ENCODE results near the gene XK. TPM values are rescaled to one million over a fixed set of nuclear protein-coding genes. Genes with fewer than 3 reads are reported as not detected.
"Not testable (repeated sequence)": the region's sequence is repeated elsewhere in the genome, so short reads cannot be mapped to it uniquely, and the experiment has no call there.

The XK gene
- total RNA-seq, 1 experiment from 2014 or later, result 2.6 TPM

- ChIA-PET CTCF (no interaction called here), POLR2A (no interaction called here)
- Histone ChIP-seq H3K4me1 (no peaks in the 10 kb centered on the region), H3K4me3 (ENCODE audit: low read depth, low read length) (no peak overlapping the region), H3K36me3 (ENCODE audit: control insufficient read depth, insufficient read depth, low read length) (no peaks in the 10 kb centered on the region), H3K9me3 (no peaks in the 10 kb centered on the region), H3K27me3 (replicated peaks; ENCODE audit: control insufficient read depth, insufficient read depth, low read length) (no peaks in the 10 kb centered on the region)
- TF ChIP-seq CTCF (IDR thresholded peaks at IDR 0.05; ENCODE audit: insufficient read depth in 1 of 2, low read depth in 1 of 2, low read length in 1 of 2, severe bottlenecking in 1 of 2, unreplicated experiment in 1 of 2), result no peak
- H3K9me3 Mint-ChIP-seq (ENCODE audit: unreplicated experiment), result no peaks in the 10 kb centered on the region
- H3K27me3 Mint-ChIP-seq (ENCODE audit: insufficient read depth, unreplicated experiment), result peaks cover 3% of the 10 kb centered on the region
- no TSS peak for BruUV-seq (replicated peaks)
- H3K4me3 Mint-ChIP-seq (ENCODE audit: unreplicated experiment), result no peak overlapping the region
- H3K27ac Mint-ChIP-seq (ENCODE audit: unreplicated experiment), result no peak overlapping the region
- intact Hi-C loops (cut with micrococcal nuclease; ENCODE audit: unreplicated experiment), result no loop called here
- peaks cover 6% of the 10 kb centered on the region for H3K36me3 Mint-ChIP-seq (ENCODE audit: insufficient read depth, unreplicated experiment)
- DNase-seq, result no peak
- peaks cover 11% of the 10 kb centered on the region for H3K4me1 Mint-ChIP-seq (ENCODE audit: low read depth, unreplicated experiment)
Observed at GRCh38 chrX:37641859-37642258, 43.7 kb upstream of the XK start.

- Histone ChIP-seq H3K9me3 (no peaks in the 10 kb centered on the region), H3K4me1 (no peaks in the 10 kb centered on the region), H3K27me3 (replicated peaks; ENCODE audit: control insufficient read depth, insufficient read depth, low read length) (no peaks in the 10 kb centered on the region), H3K4me3 (ENCODE audit: low read depth, low read length) (no peak overlapping the region), H3K36me3 (ENCODE audit: control insufficient read depth, insufficient read depth, low read length) (no peaks in the 10 kb centered on the region)
- ChIA-PET CTCF (no interaction called here), POLR2A (no interaction called here)
- no TSS peak for BruUV-seq (replicated peaks)
- TF ChIP-seq CTCF (IDR thresholded peaks at IDR 0.05; ENCODE audit: insufficient read depth in 1 of 2, low read depth in 1 of 2, low read length in 1 of 2, severe bottlenecking in 1 of 2, unreplicated experiment in 1 of 2), result no peak
- peak overlapping the region; percentile 70 for H3K27ac Mint-ChIP-seq (ENCODE audit: unreplicated experiment)
- no peaks in the 10 kb centered on the region for H3K27me3 Mint-ChIP-seq (ENCODE audit: insufficient read depth, unreplicated experiment)
- H3K4me1 Mint-ChIP-seq (ENCODE audit: low read depth, unreplicated experiment), result peaks cover 11% of the 10 kb centered on the region
- peak in 1 of 2 experiments; percentile 5 for DNase-seq
- no peaks in the 10 kb centered on the region for H3K9me3 Mint-ChIP-seq (ENCODE audit: unreplicated experiment)
- intact Hi-C loops (cut with micrococcal nuclease; ENCODE audit: unreplicated experiment), result no loop called here
- H3K36me3 Mint-ChIP-seq (ENCODE audit: insufficient read depth, unreplicated experiment), result no peaks in the 10 kb centered on the region
- H3K4me3 Mint-ChIP-seq (ENCODE audit: unreplicated experiment), result peak overlapping the region; percentile 58
Observed at GRCh38 chrX:37644381-37645305, 40.9 kb upstream of the XK start.

- H3K27me3 Mint-ChIP-seq (ENCODE audit: insufficient read depth, unreplicated experiment), result no peaks in the 10 kb centered on the region
- H3K4me3 Mint-ChIP-seq (ENCODE audit: unreplicated experiment), result no peak overlapping the region
- Histone ChIP-seq H3K36me3 (ENCODE audit: control insufficient read depth, insufficient read depth, low read length) (no peaks in the 10 kb centered on the region), H3K4me3 (ENCODE audit: low read depth, low read length) (no peak overlapping the region), H3K4me1 (no peaks in the 10 kb centered on the region), H3K27me3 (replicated peaks; ENCODE audit: control insufficient read depth, insufficient read depth, low read length) (no peaks in the 10 kb centered on the region), H3K9me3 (no peaks in the 10 kb centered on the region)
- POLR2A ChIA-PET, result no interaction called here
- H3K4me1 Mint-ChIP-seq (ENCODE audit: low read depth, unreplicated experiment), result peaks cover 11% of the 10 kb centered on the region
- intact Hi-C loops (cut with micrococcal nuclease; ENCODE audit: unreplicated experiment), result no loop called here
- H3K36me3 Mint-ChIP-seq (ENCODE audit: insufficient read depth, unreplicated experiment), result no peaks in the 10 kb centered on the region
- BruUV-seq (replicated peaks), result no TSS peak
- no peak for DNase-seq
- H3K9me3 Mint-ChIP-seq (ENCODE audit: unreplicated experiment), result no peaks in the 10 kb centered on the region
- CTCF ChIA-PET, result no interaction called here
- no peak for TF ChIP-seq CTCF (IDR thresholded peaks at IDR 0.05; ENCODE audit: insufficient read depth in 1 of 2, low read depth in 1 of 2, low read length in 1 of 2, severe bottlenecking in 1 of 2, unreplicated experiment in 1 of 2)
- H3K27ac Mint-ChIP-seq (ENCODE audit: unreplicated experiment), result no peak overlapping the region
Observed at GRCh38 chrX:37646254-37646653, 39.3 kb upstream of the XK start.

GRCh38 chrX:37650879-37651278 is 34.7 kb upstream of the XK start:
- POLR2A ChIA-PET; H3K9me3 Mint-ChIP-seq (ENCODE audit: unreplicated experiment); H3K27me3 ChIP-seq (replicated peaks; ENCODE audit: control insufficient read depth, insufficient read depth, low read length); H3K9me3 ChIP-seq; H3K36me3 Mint-ChIP-seq (ENCODE audit: insufficient read depth, unreplicated experiment); intact Hi-C loops (cut with micrococcal nuclease; ENCODE audit: unreplicated experiment); BruUV-seq (replicated peaks); H3K4me3 ChIP-seq (ENCODE audit: low read depth, low read length); H3K4me1 ChIP-seq; CTCF ChIA-PET; DNase-seq; H3K36me3 ChIP-seq (ENCODE audit: control insufficient read depth, insufficient read depth, low read length); H3K4me3 Mint-ChIP-seq (ENCODE audit: unreplicated experiment); H3K27ac Mint-ChIP-seq (ENCODE audit: unreplicated experiment); H3K4me1 Mint-ChIP-seq (ENCODE audit: low read depth, unreplicated experiment): not testable (repeated sequence)
- peaks cover 10% of the 10 kb centered on the region for H3K27me3 Mint-ChIP-seq (ENCODE audit: insufficient read depth, unreplicated experiment)

Data from Caco-2 (cell line).